Adrenal gland (tissue), 5 donors: Measurements from ENCODE around the gene CD180.

ENCODE experiments used
- CTCF ChIP-seq, 6 experiments: fragments of 450-650 bp in 4 of 6; fragments of 200-600 bp in 2 of 6; sonication (generic) in 1 of 6; IDR thresholded peaks; 1 replicate in 5 of 6; 2 replicates in 1 of 6; pipeline versions ENCODE4 v1.5.1 to v1.8.0; 2016 to 2021; ENCODE audit warnings: antibody characterized with exemption in 6 of 6, mild to moderate bottlenecking in 2 of 6, moderate library complexity in 1 of 6
- POLR2A ChIP-seq, 2 donors: fragments of 450-650 bp; IDR thresholded peaks; one replicate each; pipeline ENCODE4 v1.6.1; 2017; ENCODE audit warnings: antibody characterized with exemption in 2 of 2, mild to moderate bottlenecking in 2 of 2, moderate library complexity in 1 of 2
- donor health status: DM: no; HTN: no; CAD: no.

GRCh38 chr5:67201897-67202549, 5.4 kb upstream of the CD180 start:
- TF ChIP-seq CTCF (IDR thresholded peaks at IDR 0.05), result no peak
- no peak for TF ChIP-seq POLR2A (IDR thresholded peaks at IDR 0.05)
